GM18868 (cell line): ENCODE results near the gene CCDC73.
A peak's percentile ranks its signal among the peaks of the same experiment; 100 is the strongest.
"Not testable (repeated sequence)": the region's sequence is repeated elsewhere in the genome, so short reads cannot be mapped to it uniquely, and the experiment has no call there.

ENCODE experiments used
- ATAC-seq: cut with Tn5 transposase; IDR thresholded peaks from one replicate; pipeline ENCODE4 v1.9.1; 2021; ENCODE audit warnings: mild to moderate bottlenecking, moderate library complexity; ENCODE audit not compliant: unreplicated experiment

CCDC73 gene

GRCh38 chr11:32794439-32794838, at the start of gene CCDC73:
CCDC73 (minus strand) TSS chr11:32794662; CDS start chr11:32760243, 34,419 bp downstream.
- no peak for ATAC-seq

- ATAC-seq, result no peak
Measured at GRCh38 chr11:32843544-32843943, 49.1 kb upstream of the CCDC73 start.

- ATAC-seq, result no peak
Measured at GRCh38 chr11:32840587-32840986, 46.1 kb upstream of the CCDC73 start.

GRCh38 chr11:32839308-32839707, 44.8 kb upstream of the CCDC73 start:
- ATAC-seq, result no peak

GRCh38 chr11:32838505-32839274, 44.2 kb upstream of the CCDC73 start:
- no peak for ATAC-seq

DNA sequence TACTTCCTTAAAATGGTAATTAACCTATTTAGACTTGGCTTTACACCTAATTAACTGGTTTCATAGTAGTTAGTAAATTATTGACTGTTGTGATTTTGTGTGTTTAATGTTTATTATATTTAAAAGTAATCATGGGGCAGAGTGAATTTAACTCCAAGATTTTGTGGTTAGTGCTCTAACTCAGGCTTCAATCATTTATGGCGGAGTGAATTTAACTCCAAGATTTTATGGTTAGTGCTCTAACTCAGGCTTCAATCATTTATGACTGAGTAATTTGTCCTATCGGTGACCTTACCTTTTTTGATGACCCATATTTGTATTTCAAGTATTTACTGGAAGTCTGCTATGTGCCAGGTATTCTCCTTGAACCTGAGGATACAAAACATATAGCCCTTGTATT, 42.5 kb upstream of the CCDC73 start:
- no peak for ATAC-seq

- no peak for ATAC-seq
Measured at GRCh38 chr11:32833921-32834320, 39.5 kb upstream of the CCDC73 start.

GRCh38 chr11:32831221-32831620, 36.8 kb upstream of the CCDC73 start:
- no peak for ATAC-seq

DNA sequence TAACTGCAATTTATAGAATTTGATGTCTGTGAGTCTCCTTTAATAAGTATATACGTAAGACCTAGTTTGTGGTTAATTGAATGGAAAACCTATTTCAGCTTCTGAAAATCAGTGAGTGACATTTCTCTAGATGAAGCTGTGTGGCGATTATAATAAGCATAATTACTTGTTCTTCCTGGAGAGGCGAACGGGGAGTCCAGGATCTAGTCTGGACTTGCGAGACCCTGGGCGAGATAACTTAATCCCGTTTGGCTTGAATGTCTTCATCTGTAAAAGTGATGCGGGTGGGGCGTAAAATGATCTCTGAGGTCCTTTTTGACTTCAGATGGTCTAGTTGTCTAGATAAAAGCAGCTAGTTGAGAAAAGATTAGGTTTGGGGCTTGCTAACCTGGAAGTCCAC, 36.3 kb upstream of the CCDC73 start:
- ATAC-seq, result no peak

GRCh38 chr11:32830413-32830738, 35.9 kb upstream of the CCDC73 start:
- no peak for ATAC-seq

GRCh38 chr11:32829680-32830412, 35.4 kb upstream of the CCDC73 start, which contains the start of gene PRRG4:
PRRG4 (plus strand) TSS chr11:32829927; CDS start chr11:32830530, 603 bp downstream.
- ATAC-seq, result peak; percentile 83

DNA sequence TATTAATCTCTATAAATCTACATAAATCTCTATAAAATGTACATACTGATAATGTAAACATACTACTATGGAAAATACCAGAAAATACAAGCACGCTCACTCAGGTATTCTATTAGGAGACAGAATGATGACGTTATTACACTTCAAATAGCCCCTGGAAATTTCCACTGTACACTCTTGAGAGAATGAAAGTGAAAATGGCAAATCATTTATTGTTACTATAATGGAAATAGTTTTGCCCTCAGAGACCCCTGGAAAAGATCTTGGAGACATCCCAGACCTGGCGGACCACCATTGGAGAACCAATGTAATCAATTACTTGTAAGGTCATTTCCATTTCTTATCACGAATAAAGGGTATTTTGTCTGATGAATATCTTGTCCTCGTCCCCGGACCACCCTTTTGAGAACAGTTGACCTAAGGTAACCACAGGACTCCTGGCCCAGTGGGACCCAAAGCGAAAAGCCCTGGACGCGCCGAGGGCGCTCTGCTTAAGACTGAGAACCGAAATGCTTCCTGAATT, 34.8 kb upstream of the CCDC73 start:
- ATAC-seq, result peak; percentile 63

GRCh38 chr11:32827276-32827675, 32.8 kb upstream of the CCDC73 start:
- no peak for ATAC-seq

DNA sequence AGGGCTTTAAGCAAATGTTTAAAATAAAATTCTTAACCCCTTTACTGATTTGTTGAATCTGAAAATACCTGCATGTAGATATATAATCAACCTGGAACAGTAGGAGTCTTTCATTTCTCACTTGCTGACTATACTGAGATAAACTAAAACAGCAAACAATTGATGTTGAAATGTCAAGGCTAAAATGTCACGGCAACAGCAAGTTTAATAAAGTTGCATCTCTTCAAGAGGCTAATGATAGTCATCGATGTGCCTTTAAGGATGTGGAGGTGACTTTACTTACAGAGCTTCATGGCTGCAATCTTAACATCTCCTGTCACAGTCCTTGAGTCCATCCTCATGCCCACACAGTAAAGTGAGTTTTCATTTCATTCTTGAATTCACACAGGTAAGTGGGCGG, 31.7 kb upstream of the CCDC73 start:
- ATAC-seq, result no peak

- not testable (repeated sequence) for ATAC-seq
Measured at GRCh38 chr11:32823617-32824016, 29.2 kb upstream of the CCDC73 start.

DNA sequence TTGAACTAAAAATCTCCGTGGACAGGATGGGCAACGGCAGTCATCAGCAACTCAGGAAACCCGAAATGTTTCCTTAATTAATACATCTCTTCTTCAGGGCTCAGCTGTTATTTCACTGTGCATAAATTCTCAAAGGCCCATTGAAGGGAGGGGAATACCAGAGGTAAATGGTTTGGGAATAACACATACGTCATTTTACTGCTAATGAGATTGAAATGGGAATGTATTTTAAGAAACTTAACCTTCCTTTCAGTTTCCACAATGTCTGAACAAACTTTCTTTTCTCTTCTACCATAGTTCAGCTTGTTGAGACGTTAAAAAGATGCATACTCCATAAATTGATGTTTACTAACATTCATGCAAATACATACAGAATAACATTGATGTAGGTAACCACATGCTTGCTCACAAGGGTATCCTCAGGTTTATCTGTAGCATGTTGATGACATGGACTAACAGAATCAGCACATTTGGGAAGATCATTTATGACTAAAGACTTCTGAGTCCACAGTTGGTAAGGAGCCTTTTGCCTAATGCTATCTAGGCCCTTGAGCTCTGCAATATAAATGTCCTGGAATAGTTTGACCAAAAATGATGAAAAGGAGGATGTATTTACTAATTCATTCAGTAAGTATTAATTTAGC, 27.6 kb upstream of the CCDC73 start:
- ATAC-seq, result no peak

DNA sequence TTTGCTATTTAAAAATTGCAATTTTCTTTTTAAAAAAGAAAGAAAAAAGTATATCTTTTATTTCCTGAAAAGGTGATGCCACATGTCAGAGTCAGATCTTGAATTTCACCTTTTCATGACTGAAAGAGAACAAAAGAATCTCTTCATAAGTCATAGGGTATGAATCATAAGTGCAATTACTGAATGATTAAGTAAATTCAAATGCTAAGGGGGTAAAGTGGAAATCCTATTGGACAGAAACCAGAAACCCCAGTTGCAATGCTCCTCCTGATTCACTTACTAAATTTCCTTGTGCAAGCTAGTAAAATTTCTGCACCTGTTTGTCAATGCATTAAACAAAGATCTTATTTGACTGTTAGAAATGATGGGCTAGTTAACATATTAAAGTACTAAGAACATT, 27.1 kb upstream of the CCDC73 start:
- ATAC-seq, result no peak

DNA sequence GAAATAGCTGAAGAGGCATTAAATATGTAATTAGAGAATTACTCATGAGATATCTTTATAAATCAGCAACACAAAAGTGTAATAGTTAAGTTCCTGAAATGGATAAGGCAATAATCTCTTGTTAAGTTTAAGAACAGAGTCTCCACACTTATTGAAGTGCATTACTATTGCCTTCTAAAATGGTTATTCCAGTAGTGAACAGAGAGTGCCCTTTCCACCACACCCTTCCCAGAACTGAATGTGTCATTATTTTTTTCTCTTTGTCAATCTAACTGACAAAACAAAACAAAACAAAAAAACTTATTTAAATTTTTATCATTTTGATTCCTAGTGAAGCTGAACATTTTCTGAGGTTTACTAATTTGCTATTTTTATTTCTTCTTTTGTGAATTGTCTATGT, 26.0 kb upstream of the CCDC73 start:
- ATAC-seq, result no peak

DNA sequence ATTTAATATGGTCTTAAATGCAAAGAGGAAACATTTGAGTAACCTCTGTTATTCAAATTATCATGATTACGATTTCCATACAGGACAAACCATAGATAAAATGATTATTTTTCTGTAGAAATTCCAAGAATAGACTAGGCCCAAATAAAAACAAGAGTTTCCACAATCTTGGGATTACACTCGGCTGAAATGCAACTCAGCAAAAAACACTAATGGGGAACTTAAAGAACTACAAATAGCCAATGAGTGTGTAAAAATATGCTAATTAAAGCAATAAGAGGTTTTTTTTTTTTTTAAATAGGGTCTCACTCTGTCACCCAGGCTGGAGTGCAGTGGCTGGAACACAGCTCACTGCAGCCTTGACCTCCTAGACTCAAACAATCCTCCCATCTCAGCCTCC, 24.7 kb upstream of the CCDC73 start:
- ATAC-seq, result no peak

GRCh38 chr11:32817852-32818183, 23.4 kb upstream of the CCDC73 start:
- ATAC-seq, result no peak

GRCh38 chr11:32817181-32817851, 22.9 kb upstream of the CCDC73 start:
- ATAC-seq, result no peak
